Kidney (tissue), 14 donors: ENCODE data around the gene C11orf42. TPM values are rescaled to one million over a fixed set of nuclear protein-coding genes. Genes with fewer than 3 reads are reported as not detected.
A peak's percentile ranks its signal among the peaks of the same experiment; 100 is the strongest.

ENCODE experiments used
- DNase-seq, 5 donors: peaks; one replicate each; pipeline ENCODE4 v3.0.0-alpha.2; 2013 to 2020
- FAIRE-seq: peaks from 2 replicates; lab custom pipeline; 2012; peaks lifted over from hg19 to GRCh38; lab: Jason Lieb, UNC
- H3K27ac ChIP-seq, 2 donors: one replicate each; pipeline ENCODE4 v1.7.0; 2013; ENCODE audit warnings: low read depth in 2 of 2, low read length in 2 of 2, inconsistent platforms in 1 of 2
- H3K27me3 ChIP-seq: one replicate; pipeline ENCODE4 v1.7.1; 2013; ENCODE audit warnings: low read length, inconsistent platforms; ENCODE audit not compliant: control insufficient read depth, insufficient read depth
- H3K36me3 ChIP-seq, 3 donors: one replicate each; pipeline versions ENCODE4 v1.7.0 to v1.7.1; 2013; ENCODE audit warnings: low read length in 3 of 3, control low read depth in 1 of 3, inconsistent platforms in 1 of 3; ENCODE audit not compliant: insufficient read depth in 3 of 3, control insufficient read depth in 2 of 3
- H3K4me1 ChIP-seq, 3 donors: one replicate each; pipeline versions ENCODE4 v1.7.0 to v1.7.1; 2013; ENCODE audit warnings: low read length in 3 of 3, inconsistent platforms in 1 of 3, low read depth in 1 of 3; ENCODE audit not compliant: control insufficient read depth in 2 of 3, insufficient read depth in 2 of 3
- H3K4me3 ChIP-seq, 3 donors: one replicate each; pipeline versions ENCODE4 v1.7.0 to v1.8.1; 2013; ENCODE audit warnings: low read length in 3 of 3, control low read depth in 1 of 3, inconsistent platforms in 1 of 3
- H3K9ac ChIP-seq, 3 donors: one replicate each; pipeline versions ENCODE4 v1.7.0 to v1.7.1; 2013; ENCODE audit warnings: low read length in 3 of 3, control low read depth in 1 of 3, inconsistent platforms in 1 of 3
- H3K9me3 ChIP-seq, 3 donors: one replicate each; pipeline versions ENCODE4 v1.7.0 to v1.7.1; 2013; ENCODE audit warnings: low read length in 3 of 3, control low read depth in 1 of 3, inconsistent platforms in 1 of 3; ENCODE audit not compliant: control insufficient read depth in 2 of 3, insufficient read depth in 1 of 3
- intact Hi-C: fragments of 100-400 bp; cut with DNase I; formaldehyde crosslinking; loops from one replicate; pipeline ENCODE4 v1.11.1; 2022
- polyA plus RNA-seq: library from polyadenylated mRNA; stranded (reverse); fragments of 350-450 nt; fragmentation: Illumina TruSeq; extraction: RNeasy Lipid Tissue Mini Kit (QIAGEN cat#74804); gene quantifications from one replicate; pipeline ENCODE4 v1.2.3, GENCODE V29; 2014; ENCODE audit warnings: low read depth, low replicate concordance; ENCODE audit not compliant: insufficient read depth
- total RNA-seq: library from RNA; stranded (reverse); fragmentation: NEBNext Ultra II Directional; extraction: Animal tissue kit (Norgen Biotek cat#: 25700); gene quantifications from one replicate; pipeline ENCODE4 v1.2.1, GENCODE V29; 2021
- TF ChIP-seq, protein P1 (sequence below): IDR thresholded peaks from 3 replicates; pipeline ENCODE4 v1.5.1; 2012; ENCODE audit warnings: mild to moderate bottlenecking, moderate library complexity, borderline replicate concordance; ENCODE audit not compliant: insufficient read depth; ENCODE audit errors: extremely low read depth
- donor health status: control.
- donor health status: control.
- donor health status: control.
- donor health status: control.
- donor health status: control.
- donor health status: DM: yes; HTN: yes; CAD: no.
- donor health status: Normal renal cell carcinoma (clear cell type).

C11orf42 gene
- total and polyA plus RNA-seq, 2 donors from 2014 or later, result not detected

DNA sequence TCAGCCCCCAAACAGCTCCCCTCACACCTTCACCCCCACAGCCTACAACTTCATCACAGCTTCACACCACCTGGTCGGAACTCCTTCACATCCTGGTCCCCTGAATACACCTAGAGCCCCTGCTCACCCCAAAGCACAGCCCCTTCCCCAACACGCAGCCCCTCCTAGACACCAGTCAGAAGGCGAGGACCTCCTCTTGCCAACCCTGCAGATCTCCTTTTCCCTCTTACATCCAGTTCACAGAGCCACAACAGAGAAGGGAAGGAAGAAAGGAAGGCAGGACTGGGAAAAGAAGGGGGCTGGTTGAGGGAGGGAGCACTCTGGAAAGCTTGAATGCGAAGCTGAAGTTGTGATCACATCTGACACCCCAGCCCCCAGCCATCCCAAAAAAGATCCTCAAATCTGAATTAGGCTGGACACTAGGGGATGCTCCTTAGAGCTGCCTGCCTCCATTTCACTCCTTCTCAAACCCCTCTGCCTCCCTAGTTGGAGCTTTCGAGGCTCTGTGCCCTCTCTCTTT lies 54.9 kb downstream of the C11orf42 start:
- DNase-seq (peak in 1 of 5 donors; percentile 15), FAIRE-seq (no peak)
- Histone ChIP-seq H3K27me3 (peaks cover 6% of the 10 kb centered on the region), H3K4me3 (no peak overlapping the region), H3K9ac (no peak overlapping the region), H3K4me1 (peaks cover 0 to 7% (median 0%) of the 10 kb centered on the region in 3 donors), H3K27ac (no peak overlapping the region), H3K36me3 (no peaks in the 10 kb centered on the region), H3K9me3 (no peaks in the 10 kb centered on the region)
- TF ChIP-seq, protein P1, sequence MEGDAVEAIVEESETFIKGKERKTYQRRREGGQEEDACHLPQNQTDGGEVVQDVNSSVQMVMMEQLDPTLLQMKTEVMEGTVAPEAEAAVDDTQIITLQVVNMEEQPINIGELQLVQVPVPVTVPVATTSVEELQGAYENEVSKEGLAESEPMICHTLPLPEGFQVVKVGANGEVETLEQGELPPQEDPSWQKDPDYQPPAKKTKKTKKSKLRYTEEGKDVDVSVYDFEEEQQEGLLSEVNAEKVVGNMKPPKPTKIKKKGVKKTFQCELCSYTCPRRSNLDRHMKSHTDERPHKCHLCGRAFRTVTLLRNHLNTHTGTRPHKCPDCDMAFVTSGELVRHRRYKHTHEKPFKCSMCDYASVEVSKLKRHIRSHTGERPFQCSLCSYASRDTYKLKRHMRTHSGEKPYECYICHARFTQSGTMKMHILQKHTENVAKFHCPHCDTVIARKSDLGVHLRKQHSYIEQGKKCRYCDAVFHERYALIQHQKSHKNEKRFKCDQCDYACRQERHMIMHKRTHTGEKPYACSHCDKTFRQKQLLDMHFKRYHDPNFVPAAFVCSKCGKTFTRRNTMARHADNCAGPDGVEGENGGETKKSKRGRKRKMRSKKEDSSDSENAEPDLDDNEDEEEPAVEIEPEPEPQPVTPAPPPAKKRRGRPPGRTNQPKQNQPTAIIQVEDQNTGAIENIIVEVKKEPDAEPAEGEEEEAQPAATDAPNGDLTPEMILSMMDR, result no peak
- intact Hi-C loops, result no loop called here

Other genes starting within 250 kb of the C11orf42 start
- gene OR56A5, start 237.1 kb upstream of the C11orf42 start, total RNA-seq, result not detected
- gene OR56A5, start 237.1 kb upstream of the C11orf42 start, polyA plus RNA-seq, result not detected
- not detected for gene OR52L1, start 218.6 kb upstream of the C11orf42 start, total RNA-seq
- gene OR52L1, start 218.6 kb upstream of the C11orf42 start, polyA plus RNA-seq, result not detected
- gene OR56A4, start 198.6 kb upstream of the C11orf42 start, total RNA-seq, result 0.09 TPM
- gene OR56A4, start 198.6 kb upstream of the C11orf42 start, polyA plus RNA-seq, result not detected
- gene OR56A1, start 174.8 kb upstream of the C11orf42 start, total RNA-seq, result 0.03 TPM
- gene OR56A1, start 174.8 kb upstream of the C11orf42 start, polyA plus RNA-seq, result not detected
- gene OR56B4, start 97.9 kb upstream of the C11orf42 start, total RNA-seq, result not detected
- not detected for gene OR56B4, start 97.9 kb upstream of the C11orf42 start, polyA plus RNA-seq
- gene OR52B2, start 35.2 kb upstream of the C11orf42 start, total RNA-seq, result not detected
- not detected for gene OR52B2, start 35.2 kb upstream of the C11orf42 start, polyA plus RNA-seq
- not detected for gene OR52W1, start 6.3 kb upstream of the C11orf42 start, total RNA-seq
- not detected for gene OR52W1, start 6.3 kb upstream of the C11orf42 start, polyA plus RNA-seq
- 42.5 TPM for gene FHIP1B, start 29.1 kb downstream of the C11orf42 start, total RNA-seq
- 35.1 TPM for gene FHIP1B, start 29.1 kb downstream of the C11orf42 start, polyA plus RNA-seq
- 0.22 TPM for gene CNGA4, start 33.5 kb downstream of the C11orf42 start, total RNA-seq
- not detected for gene CNGA4, start 33.5 kb downstream of the C11orf42 start, polyA plus RNA-seq
- not detected for gene CCKBR, start 54.3 kb downstream of the C11orf42 start, total RNA-seq
- gene CCKBR, start 54.3 kb downstream of the C11orf42 start, polyA plus RNA-seq, result not detected
- 58.1 TPM for gene CAVIN3, start 114.9 kb downstream of the C11orf42 start, total RNA-seq
- gene CAVIN3, start 114.9 kb downstream of the C11orf42 start, polyA plus RNA-seq, result 55.1 TPM
- gene SMPD1, start 184.9 kb downstream of the C11orf42 start, total RNA-seq, result 76.0 TPM
- gene SMPD1, start 184.9 kb downstream of the C11orf42 start, polyA plus RNA-seq, result 155 TPM
- gene APBB1, start 213.5 kb downstream of the C11orf42 start, total RNA-seq, result 43.7 TPM
- 67.2 TPM for gene APBB1, start 213.5 kb downstream of the C11orf42 start, polyA plus RNA-seq
- gene HPX, start 235.4 kb downstream of the C11orf42 start, total RNA-seq, result 1.3 TPM
- gene HPX, start 235.4 kb downstream of the C11orf42 start, polyA plus RNA-seq, result 0.88 TPM